ENCODE data around the gene CRADD. TPM values are rescaled to one million over a fixed set of nuclear protein-coding genes. Genes with fewer than 3 reads are reported as not detected.
A peak's percentile ranks its signal among the peaks of the same experiment; 100 is the strongest.

The CRADD gene
- total RNA-seq, 1 donor from 2014 or later: 17.1 TPM

DNA sequence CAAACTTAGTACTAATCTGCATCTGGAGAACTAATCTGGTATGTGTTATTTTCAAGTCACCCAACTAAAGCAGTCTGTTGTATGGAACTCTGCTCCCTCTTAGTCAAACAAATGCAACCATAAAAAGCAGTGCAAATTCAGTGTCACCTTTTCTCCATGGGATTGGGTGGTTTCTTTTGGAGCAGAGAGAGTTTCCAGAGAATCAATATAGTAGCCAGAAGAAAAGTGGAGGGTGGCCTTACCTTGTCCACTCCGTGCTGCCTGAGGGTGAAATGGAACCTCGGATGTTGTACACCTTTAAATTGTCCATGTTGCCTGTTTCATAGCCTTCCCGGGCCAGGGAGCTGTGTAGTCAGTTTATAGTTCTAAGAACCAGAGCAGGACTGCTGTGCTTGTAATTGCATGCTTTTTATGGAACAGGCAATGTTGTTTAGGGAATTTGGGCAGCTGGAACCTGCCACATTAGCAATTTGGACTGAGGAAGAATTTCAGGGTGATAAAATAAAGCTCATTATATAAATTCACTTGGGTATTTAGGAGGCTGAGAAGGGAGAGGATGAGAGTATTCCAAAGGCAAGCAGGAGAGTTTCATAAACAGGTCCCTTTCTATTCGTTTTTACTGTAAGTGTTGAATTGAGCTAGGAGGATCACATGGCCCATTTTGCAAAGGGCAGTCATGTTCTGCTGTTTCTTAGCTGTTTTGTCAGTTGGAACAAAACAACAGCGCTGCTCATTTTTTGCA lies 60.5 kb downstream of the CRADD start:
- TF ChIP-seq, protein P1, sequence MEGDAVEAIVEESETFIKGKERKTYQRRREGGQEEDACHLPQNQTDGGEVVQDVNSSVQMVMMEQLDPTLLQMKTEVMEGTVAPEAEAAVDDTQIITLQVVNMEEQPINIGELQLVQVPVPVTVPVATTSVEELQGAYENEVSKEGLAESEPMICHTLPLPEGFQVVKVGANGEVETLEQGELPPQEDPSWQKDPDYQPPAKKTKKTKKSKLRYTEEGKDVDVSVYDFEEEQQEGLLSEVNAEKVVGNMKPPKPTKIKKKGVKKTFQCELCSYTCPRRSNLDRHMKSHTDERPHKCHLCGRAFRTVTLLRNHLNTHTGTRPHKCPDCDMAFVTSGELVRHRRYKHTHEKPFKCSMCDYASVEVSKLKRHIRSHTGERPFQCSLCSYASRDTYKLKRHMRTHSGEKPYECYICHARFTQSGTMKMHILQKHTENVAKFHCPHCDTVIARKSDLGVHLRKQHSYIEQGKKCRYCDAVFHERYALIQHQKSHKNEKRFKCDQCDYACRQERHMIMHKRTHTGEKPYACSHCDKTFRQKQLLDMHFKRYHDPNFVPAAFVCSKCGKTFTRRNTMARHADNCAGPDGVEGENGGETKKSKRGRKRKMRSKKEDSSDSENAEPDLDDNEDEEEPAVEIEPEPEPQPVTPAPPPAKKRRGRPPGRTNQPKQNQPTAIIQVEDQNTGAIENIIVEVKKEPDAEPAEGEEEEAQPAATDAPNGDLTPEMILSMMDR (IDR thresholded peaks at IDR 0.05): no peak
- no peak overlapping the region for H3K4me3 ChIP-seq
- H3K27ac ChIP-seq: peak overlapping the region; percentile 95
- no peaks in the 10 kb centered on the region for H3K27me3 ChIP-seq
- no peaks in the 10 kb centered on the region for H3K9me3 ChIP-seq
- DNase-seq (no peak), ATAC-seq (no peak)
- intact Hi-C loops (cut with DNase I): no loop called here
- peaks cover 23% of the 10 kb centered on the region for H3K4me1 ChIP-seq
- no peaks in the 10 kb centered on the region for H3K36me3 ChIP-seq

DNA sequence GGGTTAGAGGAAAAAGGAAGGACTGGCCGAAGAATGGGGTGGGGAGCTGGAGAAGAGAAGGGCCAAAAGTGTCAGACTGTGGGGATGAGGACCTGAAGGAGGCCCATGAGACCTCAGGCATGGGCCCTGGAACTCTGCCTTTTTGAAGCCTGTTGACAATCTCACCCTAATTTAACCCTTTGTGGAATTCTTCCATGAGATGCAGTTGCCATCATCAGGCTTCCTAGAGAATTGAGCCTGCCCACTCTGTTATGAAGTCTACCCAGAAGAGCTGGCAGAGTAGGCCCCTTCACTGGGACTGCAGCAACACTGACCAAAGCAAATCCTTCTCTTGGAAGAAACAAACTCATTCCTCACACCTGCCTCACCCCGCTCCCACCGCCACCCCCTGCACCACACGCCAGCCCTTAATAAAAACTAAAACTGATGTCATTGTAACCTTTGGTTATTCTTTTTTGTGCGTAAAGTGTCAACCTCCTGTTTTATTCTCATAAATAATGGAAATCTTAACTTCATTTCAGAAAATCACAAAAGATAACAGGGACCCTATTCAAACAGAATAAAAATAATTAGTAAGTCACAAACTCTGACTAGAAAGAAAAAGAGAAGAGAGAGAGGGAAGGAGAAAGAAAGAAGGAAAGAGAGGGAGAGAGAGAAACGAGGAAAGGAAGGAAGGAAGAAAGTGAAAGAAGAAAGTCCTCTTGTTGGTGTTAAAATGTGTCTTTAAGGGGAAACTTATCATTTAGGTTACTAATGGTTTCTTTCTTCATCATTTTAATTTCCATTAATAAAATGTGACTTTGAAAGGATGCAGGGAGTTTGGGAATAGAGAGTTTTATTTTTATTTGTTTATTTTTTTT lies 61.3 kb downstream of the CRADD start:
- Histone ChIP-seq H3K4me1 (peaks cover 23% of the 10 kb centered on the region), H3K9me3 (no peaks in the 10 kb centered on the region), H3K4me3 (peak overlapping the region; percentile 0), H3K36me3 (no peaks in the 10 kb centered on the region), H3K27me3 (no peaks in the 10 kb centered on the region), H3K27ac (peak overlapping the region; percentile 95)
- intact Hi-C loops (cut with DNase I): no loop called here
- no peak for ATAC-seq
- TF ChIP-seq, protein P1 (IDR thresholded peaks at IDR 0.05): no peak
- DNase-seq: no peak

- no peaks in the 10 kb centered on the region for H3K27me3 ChIP-seq
- H3K9me3 ChIP-seq: no peaks in the 10 kb centered on the region
- intact Hi-C loops (cut with DNase I): loop anchor here (5.0 kb wide), 1 partner anchor 168 kb away; the partner anchor contains the start of gene SOCS2
- DNase-seq (no peak), ATAC-seq (no peak)
- peaks cover 23% of the 10 kb centered on the region for H3K4me1 ChIP-seq
- H3K4me3 ChIP-seq: peak overlapping the region; percentile 62
- peak overlapping the region; percentile 95 for H3K27ac ChIP-seq
- TF ChIP-seq, protein P1 (IDR thresholded peaks at IDR 0.05): no peak
- no peaks in the 10 kb centered on the region for H3K36me3 ChIP-seq
Observed at GRCh38 chr12:93740751-93741150, 63.6 kb downstream of the CRADD start.

DNA sequence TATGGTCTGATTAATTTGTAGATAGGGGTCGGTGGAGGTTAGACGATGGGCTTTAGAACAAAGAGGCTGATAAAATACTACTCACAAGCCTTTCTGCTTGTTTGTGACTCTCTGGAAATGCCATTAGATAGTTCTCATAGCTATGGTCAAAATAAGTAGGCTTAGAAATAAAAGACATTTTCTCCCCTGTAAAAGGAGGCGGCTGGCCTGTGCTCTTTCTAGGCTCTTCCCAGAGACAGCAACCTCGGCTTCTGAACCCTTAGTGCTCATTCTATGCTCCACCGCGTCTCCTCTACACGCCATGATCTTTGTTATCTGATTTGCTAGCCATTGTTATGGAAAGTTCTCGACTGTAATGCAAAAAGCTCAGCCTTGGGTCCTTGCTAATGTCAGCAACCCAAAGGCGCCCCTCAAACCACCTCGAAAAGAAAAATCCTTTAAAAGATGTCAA lies 64.5 kb downstream of the CRADD start:
- Histone ChIP-seq H3K27me3 (no peaks in the 10 kb centered on the region), H3K27ac (peak overlapping the region; percentile 95), H3K4me1 (peaks cover 23% of the 10 kb centered on the region), H3K36me3 (no peaks in the 10 kb centered on the region), H3K4me3 (peak overlapping the region; percentile 62), H3K9me3 (no peaks in the 10 kb centered on the region)
- no peak for DNase-seq
- TF ChIP-seq, protein P1 (IDR thresholded peaks at IDR 0.05): no peak
- ATAC-seq: no peak
- intact Hi-C loops (cut with DNase I): loop anchor here (5.0 kb wide), 1 partner anchor 169 kb away; the partner anchor contains the start of gene SOCS2

DNA sequence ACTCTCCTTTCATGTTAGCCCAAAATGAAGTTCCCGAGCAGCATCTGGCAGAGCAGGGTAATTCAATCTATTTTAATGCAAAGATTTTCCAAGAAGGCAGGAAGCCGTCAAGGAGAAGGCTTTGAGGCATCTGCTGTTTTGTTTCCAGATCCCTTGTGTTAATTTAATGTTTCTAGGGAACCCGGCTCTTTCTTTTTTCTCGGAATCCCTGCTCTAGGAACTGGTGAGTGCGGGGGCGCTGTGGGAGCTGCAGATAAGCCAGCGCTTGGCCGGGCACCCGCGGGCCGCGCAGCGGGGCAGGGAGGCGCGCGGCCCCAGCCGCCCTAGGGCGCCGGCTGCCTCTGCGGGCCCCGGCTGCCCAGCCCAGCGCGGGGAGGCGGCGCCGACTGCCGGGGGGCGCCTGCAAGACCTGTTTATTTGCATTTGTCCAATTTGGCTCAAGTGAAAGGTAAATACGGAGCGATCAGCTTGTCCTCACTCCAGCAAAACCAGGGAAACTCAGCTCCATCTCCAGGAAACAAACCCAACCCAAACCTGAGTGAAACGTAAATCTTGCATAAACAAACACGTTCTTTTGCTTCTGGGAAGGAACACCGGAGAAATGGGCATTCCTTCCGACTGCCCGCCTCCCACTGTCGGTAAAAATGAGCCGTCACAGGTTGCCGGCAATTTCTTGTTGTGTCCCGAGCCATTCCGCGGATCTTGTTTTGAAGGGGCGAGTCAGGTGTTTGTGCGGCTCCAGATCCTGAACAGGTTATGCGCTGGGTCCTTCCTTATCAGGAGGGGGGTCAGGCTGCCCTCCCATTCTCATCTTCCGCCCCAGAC lies 65.1 kb downstream of the CRADD start:
- Histone ChIP-seq H3K4me1 (peaks cover 23% of the 10 kb centered on the region), H3K4me3 (peak overlapping the region; percentile 62), H3K9me3 (no peaks in the 10 kb centered on the region), H3K36me3 (no peaks in the 10 kb centered on the region), H3K27ac (peak overlapping the region; percentile 95), H3K27me3 (no peaks in the 10 kb centered on the region)
- TF ChIP-seq, protein P1 (IDR thresholded peaks at IDR 0.05): peak; percentile 26
- DNase-seq: peak; percentile 91
- ATAC-seq: peak; percentile 96
- intact Hi-C loops (cut with DNase I): loop anchor here (5.0 kb wide), 1 partner anchor 170 kb away; the partner anchor contains the start of gene SOCS2

Data from upper lobe of right lung (tissue), 1 donor.